ENCODE measurements around the gene MSI2. TPM values are rescaled to one million over a fixed set of nuclear protein-coding genes. Genes with fewer than 3 reads are reported as not detected.

Gene MSI2
- total RNA-seq, 3 donors from 2014 or later: 40.6 to 56.2 (median 54.3) TPM

GRCh38 chr17:57335195-57335792, 79.0 kb downstream of the MSI2 start:
- Mint-ChIP-seq H3K4me1 (ENCODE audit: low read depth) (peaks cover 10% of the 10 kb centered on the region), H3K27me3 (ENCODE audit: low read depth) (no peaks in the 10 kb centered on the region), H3K36me3 (ENCODE audit: insufficient read depth) (peaks cover 3% of the 10 kb centered on the region), H3K9me3 (no peaks in the 10 kb centered on the region), H3K4me3 (no peak overlapping the region)
- no peak for ATAC-seq
- DNase-seq: no peak

DNA sequence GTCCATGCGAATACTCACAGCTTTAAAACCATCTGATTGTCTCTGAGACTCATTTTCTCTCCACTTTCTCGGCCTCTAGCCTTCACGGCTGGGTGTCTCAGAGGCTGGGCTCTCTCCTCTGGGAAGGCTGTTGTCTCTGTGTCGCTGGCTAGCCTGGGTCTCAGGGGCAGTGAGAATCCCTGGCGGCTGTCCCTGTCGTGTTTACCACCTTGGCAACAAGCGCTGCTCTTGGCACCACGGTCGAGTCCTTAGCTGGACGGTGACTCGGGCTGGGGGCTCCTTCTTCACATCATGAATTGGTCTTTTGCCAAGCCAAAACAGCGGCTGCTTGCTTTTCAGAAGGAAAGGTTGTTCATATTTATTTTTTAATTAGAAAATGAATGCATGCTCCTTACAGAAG, 81.1 kb downstream of the MSI2 start:
- no peak for DNase-seq
- no peak for ATAC-seq
- H3K4me1 Mint-ChIP-seq (ENCODE audit: low read depth): peaks cover 20% of the 10 kb centered on the region

DNA sequence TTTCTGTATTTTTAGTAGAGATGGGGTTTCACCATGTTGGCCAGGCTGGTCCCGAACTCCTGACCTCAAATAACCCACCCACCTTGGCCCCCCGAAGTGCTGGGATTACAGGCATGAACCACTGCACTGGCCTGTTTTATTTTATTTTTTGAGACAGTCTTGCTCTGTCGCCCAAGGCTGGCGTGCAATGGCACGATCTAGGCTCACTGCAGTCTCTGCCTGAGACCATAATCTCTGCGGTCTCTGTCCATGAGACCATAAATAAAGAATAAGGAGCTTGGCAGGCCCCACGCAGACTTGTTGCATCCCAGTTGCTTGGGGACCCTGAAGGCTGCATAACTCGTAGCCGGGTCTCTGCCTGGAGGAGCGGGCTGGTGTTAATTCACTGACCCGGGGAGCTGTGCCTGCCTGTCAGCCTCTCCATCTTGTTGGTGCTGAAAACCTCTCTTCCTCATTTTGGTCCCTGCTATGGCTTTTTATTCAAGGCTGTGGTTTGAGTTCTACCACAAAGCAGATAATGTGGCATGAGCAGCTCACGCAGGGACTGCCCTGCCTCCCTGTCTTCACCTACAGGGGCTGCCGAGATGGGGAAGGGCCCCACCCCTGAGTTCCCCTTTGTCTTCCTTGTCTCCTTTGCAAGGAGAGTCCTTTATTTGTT, 82.1 kb downstream of the MSI2 start:
- H3K4me1 Mint-ChIP-seq (ENCODE audit: low read depth): peaks cover 22% of the 10 kb centered on the region
- H3K36me3 Mint-ChIP-seq (ENCODE audit: insufficient read depth): peaks cover 14% of the 10 kb centered on the region
- no peak overlapping the region for H3K4me3 Mint-ChIP-seq
- ATAC-seq: no peak
- H3K27me3 Mint-ChIP-seq (ENCODE audit: low read depth): no peaks in the 10 kb centered on the region
- DNase-seq: no peak
- H3K9me3 Mint-ChIP-seq: no peaks in the 10 kb centered on the region

More for the DNA sequence above, 81.1 kb downstream of the MSI2 start:
- Mint-ChIP-seq H3K36me3 (ENCODE audit: insufficient read depth) (peaks cover 11% of the 10 kb centered on the region), H3K4me3 (no peak overlapping the region), H3K27me3 (ENCODE audit: low read depth) (no peaks in the 10 kb centered on the region), H3K9me3 (no peaks in the 10 kb centered on the region)

DNA sequence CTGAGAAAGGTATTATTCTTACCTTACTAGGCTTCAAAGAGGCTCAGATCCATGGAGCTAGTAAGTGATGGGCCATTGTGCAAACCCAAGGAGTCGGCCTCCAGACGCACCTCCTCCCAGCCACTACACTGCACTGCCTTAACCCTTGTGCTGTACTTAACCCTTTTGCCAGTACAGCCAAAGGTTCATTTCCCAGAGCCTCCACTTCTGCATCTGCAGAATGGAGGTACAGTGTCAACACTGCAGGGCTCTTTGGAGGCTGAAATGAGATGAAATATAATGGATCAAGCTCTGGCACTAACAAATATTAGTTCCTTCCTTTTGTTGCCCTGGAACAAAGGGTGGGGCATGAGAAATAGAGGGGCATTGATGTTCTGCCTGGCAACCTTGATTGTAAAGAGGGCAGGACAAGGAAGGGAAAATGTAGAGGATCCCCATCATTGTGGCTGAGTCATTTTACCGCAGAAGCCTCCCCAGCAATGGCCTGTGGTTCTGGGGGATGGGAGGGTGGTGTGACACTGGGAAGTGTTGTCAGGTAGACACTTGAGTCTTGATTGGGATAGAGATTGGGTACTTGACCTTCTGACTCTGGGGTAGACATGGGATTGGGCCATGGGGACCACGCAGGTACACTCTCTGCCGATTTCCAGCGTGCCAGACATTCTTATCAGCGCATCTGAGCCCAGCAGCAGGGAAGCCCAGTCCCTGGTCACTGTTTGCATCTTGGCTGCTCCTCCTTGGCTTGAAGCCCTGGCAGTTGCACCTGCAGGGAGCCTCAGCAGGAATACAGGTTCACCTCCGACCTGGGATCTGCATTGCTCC, 84.0 kb downstream of the MSI2 start:
- Mint-ChIP-seq H3K4me1 (ENCODE audit: low read depth) (peaks cover 22% of the 10 kb centered on the region), H3K9me3 (no peaks in the 10 kb centered on the region), H3K4me3 (no peak overlapping the region), H3K36me3 (ENCODE audit: insufficient read depth) (peaks cover 25% of the 10 kb centered on the region), H3K27me3 (ENCODE audit: low read depth) (no peaks in the 10 kb centered on the region)
- DNase-seq (no peak), ATAC-seq (no peak)

GRCh38 chr17:57341611-57342540, 85.6 kb downstream of the MSI2 start:
- Mint-ChIP-seq H3K9me3 (no peaks in the 10 kb centered on the region), H3K4me1 (ENCODE audit: low read depth) (peaks cover 23% of the 10 kb centered on the region), H3K36me3 (ENCODE audit: insufficient read depth) (peaks cover 25% of the 10 kb centered on the region), H3K27me3 (ENCODE audit: low read depth) (no peaks in the 10 kb centered on the region), H3K4me3 (no peak overlapping the region)
- DNase-seq (no peak), ATAC-seq (no peak)

DNA sequence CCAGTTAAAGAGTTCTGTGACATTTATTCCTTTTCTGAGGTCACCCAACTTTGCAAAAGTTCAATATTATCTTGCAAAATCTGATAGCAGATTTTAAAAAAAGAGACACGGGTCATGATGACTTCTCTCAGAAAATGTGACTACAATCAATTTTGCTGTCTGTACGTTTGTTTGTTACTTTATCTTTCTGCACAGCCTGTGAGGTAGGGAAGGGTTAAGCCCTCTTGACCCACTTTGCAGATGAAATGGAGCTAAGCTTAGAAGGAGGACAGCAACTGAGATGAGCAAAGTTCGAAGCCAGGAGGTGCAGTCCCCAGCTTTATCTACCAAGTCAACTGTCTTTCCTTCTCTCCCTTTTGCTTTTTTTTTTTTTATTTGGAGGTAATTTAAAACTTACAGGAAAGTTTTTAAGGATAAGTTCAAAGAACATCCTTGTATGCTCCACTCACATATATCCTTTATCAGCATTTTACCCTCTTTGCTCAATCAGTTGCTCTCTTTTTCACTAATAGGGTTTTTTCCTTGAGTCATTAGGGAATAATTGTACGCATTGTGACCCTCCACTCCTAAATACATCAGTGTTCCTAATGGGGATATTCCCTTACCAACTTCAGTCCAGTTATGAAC, 86.8 kb downstream of the MSI2 start:
- no peak overlapping the region for H3K4me3 Mint-ChIP-seq
- peaks cover 21% of the 10 kb centered on the region for H3K4me1 Mint-ChIP-seq (ENCODE audit: low read depth)
- H3K36me3 Mint-ChIP-seq (ENCODE audit: insufficient read depth): peaks cover 34% of the 10 kb centered on the region
- H3K27me3 Mint-ChIP-seq (ENCODE audit: low read depth): no peaks in the 10 kb centered on the region
- ATAC-seq: no peak
- no peak for DNase-seq
- H3K9me3 Mint-ChIP-seq: no peaks in the 10 kb centered on the region

DNA sequence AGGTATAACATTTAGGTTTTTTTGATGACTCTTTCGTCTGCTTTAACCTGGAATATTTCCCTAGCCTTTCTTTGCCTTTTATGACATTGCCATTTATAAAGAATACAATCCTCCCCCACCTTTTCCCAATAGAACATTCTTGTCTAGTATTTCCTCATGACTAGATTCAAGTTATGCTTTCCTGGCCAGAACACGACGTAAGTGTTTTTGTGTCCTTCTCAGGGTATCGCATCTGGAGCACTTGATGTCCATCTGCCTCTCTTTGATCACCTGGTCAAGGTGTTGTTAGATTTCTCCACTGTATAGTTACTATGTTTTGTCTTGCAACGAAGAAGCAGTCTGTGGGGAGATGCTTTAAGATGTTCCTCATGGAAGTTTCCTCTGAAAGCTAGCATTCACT, 87.4 kb downstream of the MSI2 start:
- Mint-ChIP-seq H3K27me3 (ENCODE audit: low read depth) (no peaks in the 10 kb centered on the region), H3K4me3 (no peak overlapping the region), H3K36me3 (ENCODE audit: insufficient read depth) (peaks cover 39% of the 10 kb centered on the region), H3K9me3 (no peaks in the 10 kb centered on the region), H3K4me1 (ENCODE audit: low read depth) (peaks cover 17% of the 10 kb centered on the region)
- ATAC-seq: no peak
- no peak for DNase-seq

- no peaks in the 10 kb centered on the region for H3K9me3 Mint-ChIP-seq
- no peak for ATAC-seq
- no peak for DNase-seq
- no peaks in the 10 kb centered on the region for H3K27me3 Mint-ChIP-seq (ENCODE audit: low read depth)
- peaks cover 43% of the 10 kb centered on the region for H3K36me3 Mint-ChIP-seq (ENCODE audit: insufficient read depth)
- H3K4me3 Mint-ChIP-seq: no peak overlapping the region
- H3K4me1 Mint-ChIP-seq (ENCODE audit: low read depth): peaks cover 17% of the 10 kb centered on the region
These were observed 87.9 kb downstream of the MSI2 start for GRCh38 chr17:57344261-57344660.

DNA sequence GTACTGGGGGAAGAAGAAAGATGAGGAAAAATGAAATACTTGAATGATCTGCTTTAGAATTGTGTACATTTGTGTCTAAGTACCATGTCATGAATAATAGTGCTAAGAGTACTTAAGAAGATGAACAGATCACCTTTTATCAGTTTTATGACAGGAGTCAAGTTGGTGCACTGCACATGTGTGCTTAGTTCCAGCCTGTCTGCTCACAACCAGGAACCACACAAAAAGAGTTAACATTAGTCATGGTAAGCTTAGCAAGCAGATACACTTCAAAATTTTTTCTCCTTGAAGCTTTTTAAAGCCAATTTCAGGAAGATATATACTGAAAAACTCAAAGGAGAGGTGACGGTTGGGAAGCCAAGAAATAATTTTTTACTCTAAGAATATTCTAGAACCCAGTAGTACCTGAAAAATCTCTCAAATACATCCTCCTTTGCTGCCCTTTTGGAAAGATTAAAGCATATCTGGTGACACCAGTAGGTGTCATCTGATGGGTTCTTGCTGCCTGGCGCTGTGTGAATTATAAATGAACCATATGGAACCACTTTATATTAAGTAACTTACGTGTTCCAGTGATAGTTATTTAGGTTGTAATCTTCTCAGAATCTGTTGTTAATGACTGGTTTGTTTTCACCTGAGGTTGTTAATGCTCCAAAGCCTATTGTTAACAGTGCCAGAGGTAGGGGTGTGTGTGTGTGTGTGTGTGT, 93.4 kb downstream of the MSI2 start:
- Mint-ChIP-seq H3K4me1 (ENCODE audit: low read depth) (peaks cover 33% of the 10 kb centered on the region), H3K27me3 (ENCODE audit: low read depth) (no peaks in the 10 kb centered on the region), H3K36me3 (ENCODE audit: insufficient read depth) (peaks cover 41% of the 10 kb centered on the region), H3K9me3 (no peaks in the 10 kb centered on the region), H3K4me3 (no peak overlapping the region)
- ATAC-seq (no peak), DNase-seq (no peak)

GRCh38 chr17:57350266-57350665, 93.9 kb downstream of the MSI2 start:
- H3K36me3 Mint-ChIP-seq (ENCODE audit: insufficient read depth): peaks cover 41% of the 10 kb centered on the region
- peaks cover 37% of the 10 kb centered on the region for H3K4me1 Mint-ChIP-seq (ENCODE audit: low read depth)
- H3K27me3 Mint-ChIP-seq (ENCODE audit: low read depth): no peaks in the 10 kb centered on the region

DNA sequence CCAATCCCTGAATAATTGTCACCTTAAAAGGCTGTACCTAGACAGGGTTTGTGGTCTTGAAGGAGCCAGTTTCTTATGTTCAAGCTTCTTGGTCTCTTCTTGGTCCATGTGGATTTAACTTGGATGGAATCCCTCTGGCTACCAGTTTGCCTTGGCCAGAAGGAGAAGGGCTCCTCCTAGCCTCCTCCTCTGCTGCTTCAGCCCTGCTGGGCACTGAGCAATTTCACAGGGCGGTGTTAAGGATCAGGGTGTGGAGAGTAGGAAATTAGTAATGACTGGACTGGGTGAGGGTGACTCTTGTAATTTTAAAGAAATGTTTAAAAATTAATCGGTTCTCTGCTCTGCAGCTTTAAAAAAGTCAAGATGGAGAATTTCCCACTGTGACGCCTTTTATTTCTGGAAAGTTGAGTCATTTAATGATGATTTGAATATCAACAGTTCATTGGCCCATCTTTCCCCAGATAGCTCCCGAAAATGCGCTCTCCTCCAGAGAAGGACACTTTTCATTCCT, 96.4 kb downstream of the MSI2 start:
- H3K36me3 Mint-ChIP-seq (ENCODE audit: insufficient read depth): peaks cover 35% of the 10 kb centered on the region
- H3K4me3 Mint-ChIP-seq: no peak overlapping the region
- DNase-seq: no peak
- peaks cover 56% of the 10 kb centered on the region for H3K4me1 Mint-ChIP-seq (ENCODE audit: low read depth)
- ATAC-seq: no peak
- no peaks in the 10 kb centered on the region for H3K9me3 Mint-ChIP-seq
- no peaks in the 10 kb centered on the region for H3K27me3 Mint-ChIP-seq (ENCODE audit: low read depth)

More at GRCh38 chr17:57350266-57350665, 93.9 kb downstream of the MSI2 start:
- Mint-ChIP-seq H3K9me3 (no peaks in the 10 kb centered on the region), H3K4me3 (no peak overlapping the region)
- DNase-seq (no peak), ATAC-seq (no peak)

GRCh38 chr17:57354673-57355072, 98.3 kb downstream of the MSI2 start:
- peaks cover 60% of the 10 kb centered on the region for H3K4me1 Mint-ChIP-seq (ENCODE audit: low read depth)
- no peaks in the 10 kb centered on the region for H3K27me3 Mint-ChIP-seq (ENCODE audit: low read depth)
- DNase-seq (no peak), ATAC-seq (no peak)
- H3K4me3 Mint-ChIP-seq: no peak overlapping the region
- H3K9me3 Mint-ChIP-seq: no peaks in the 10 kb centered on the region
- H3K36me3 Mint-ChIP-seq (ENCODE audit: insufficient read depth): peaks cover 24% of the 10 kb centered on the region

Data from activated T-cell treated with anti-CD3 and anti-CD28 coated beads, Interleukin-2, amount 50 U/mL, for 4 hours (primary cell).